GM18907 (cell line): ENCODE data around the gene PAQR5.
"Not testable (repeated sequence)": the region's sequence is repeated elsewhere in the genome, so short reads cannot be mapped to it uniquely, and the experiment has no call there.

ENCODE experiments used
- ATAC-seq: cut with Tn5 transposase; IDR thresholded peaks from one replicate; pipeline ENCODE4 v1.9.1; 2021; ENCODE audit warnings: mild to moderate bottlenecking, moderate library complexity; ENCODE audit not compliant: unreplicated experiment

PAQR5 gene

GRCh38 chr15:69292826-69293420 is 5.8 kb upstream of the PAQR5 start:
- ATAC-seq = no peak

GRCh38 chr15:69293741-69294615 is 4.7 kb upstream of the PAQR5 start:
- ATAC-seq = no peak

GRCh38 chr15:69296606-69297005 is 2.1 kb upstream of the PAQR5 start:
- no peak for ATAC-seq

GRCh38 chr15:69297642-69298353 is 914 bp upstream of the PAQR5 start:
- ATAC-seq = no peak

GRCh38 chr15:69298354-69298696 is 387 bp upstream of the PAQR5 start:
- ATAC-seq = no peak

- ATAC-seq = no peak
Measured at GRCh38 chr15:69299451-69299886, 757 bp downstream of the PAQR5 start.

- ATAC-seq = no peak
Measured at GRCh38 chr15:69299943-69300588, 1.4 kb downstream of the PAQR5 start.

GRCh38 chr15:69301101-69301500 is 2.4 kb downstream of the PAQR5 start:
- ATAC-seq = not testable (repeated sequence)

- ATAC-seq = not testable (repeated sequence)
Measured at GRCh38 chr15:69302087-69302486, 3.4 kb downstream of the PAQR5 start.

- no peak for ATAC-seq
Measured at GRCh38 chr15:69302929-69303328, 4.2 kb downstream of the PAQR5 start.

GRCh38 chr15:69303337-69304181 is 4.8 kb downstream of the PAQR5 start:
- ATAC-seq = no peak

- no peak for ATAC-seq
Measured at GRCh38 chr15:69304182-69304545, 5.5 kb downstream of the PAQR5 start.

GRCh38 chr15:69305204-69305931 is 6.7 kb downstream of the PAQR5 start:
- ATAC-seq = no peak

- ATAC-seq = no peak
Measured at GRCh38 chr15:69305933-69306568, 7.3 kb downstream of the PAQR5 start.

GRCh38 chr15:69307939-69308338 is 9.2 kb downstream of the PAQR5 start:
- ATAC-seq = no peak

GRCh38 chr15:69308949-69309348 is 10.2 kb downstream of the PAQR5 start:
- no peak for ATAC-seq

- no peak for ATAC-seq
Measured at GRCh38 chr15:69311319-69311721, 12.6 kb downstream of the PAQR5 start.

GRCh38 chr15:69313432-69314000 is 14.8 kb downstream of the PAQR5 start:
- no peak for ATAC-seq

GRCh38 chr15:69314131-69314530 is 15.4 kb downstream of the PAQR5 start:
- no peak for ATAC-seq
